Kidney (tissue), 14 donors: Measurements from ENCODE around the gene MAP2K4. TPM values are rescaled to one million over a fixed set of nuclear protein-coding genes. Genes with fewer than 3 reads are reported as not detected.

Source experiments
- DNase-seq, 5 donors: peaks; one replicate each; pipeline ENCODE4 v3.0.0-alpha.2; 2013 to 2020
- FAIRE-seq: peaks from 2 replicates; lab custom pipeline; 2012; peaks lifted over from hg19 to GRCh38; lab: Jason Lieb, UNC
- H3K27ac ChIP-seq, 2 donors: one replicate each; pipeline ENCODE4 v1.7.0; 2013; ENCODE audit warnings: low read depth in 2 of 2, low read length in 2 of 2, inconsistent platforms in 1 of 2
- H3K27me3 ChIP-seq: one replicate; pipeline ENCODE4 v1.7.1; 2013; ENCODE audit warnings: low read length, inconsistent platforms; ENCODE audit not compliant: control insufficient read depth, insufficient read depth
- H3K36me3 ChIP-seq, 3 donors: one replicate each; pipeline versions ENCODE4 v1.7.0 to v1.7.1; 2013; ENCODE audit warnings: low read length in 3 of 3, control low read depth in 1 of 3, inconsistent platforms in 1 of 3; ENCODE audit not compliant: insufficient read depth in 3 of 3, control insufficient read depth in 2 of 3
- H3K4me1 ChIP-seq, 3 donors: one replicate each; pipeline versions ENCODE4 v1.7.0 to v1.7.1; 2013; ENCODE audit warnings: low read length in 3 of 3, inconsistent platforms in 1 of 3, low read depth in 1 of 3; ENCODE audit not compliant: control insufficient read depth in 2 of 3, insufficient read depth in 2 of 3
- H3K4me3 ChIP-seq, 3 donors: one replicate each; pipeline versions ENCODE4 v1.7.0 to v1.8.1; 2013; ENCODE audit warnings: low read length in 3 of 3, control low read depth in 1 of 3, inconsistent platforms in 1 of 3
- H3K9ac ChIP-seq, 3 donors: one replicate each; pipeline versions ENCODE4 v1.7.0 to v1.7.1; 2013; ENCODE audit warnings: low read length in 3 of 3, control low read depth in 1 of 3, inconsistent platforms in 1 of 3
- H3K9me3 ChIP-seq, 3 donors: one replicate each; pipeline versions ENCODE4 v1.7.0 to v1.7.1; 2013; ENCODE audit warnings: low read length in 3 of 3, control low read depth in 1 of 3, inconsistent platforms in 1 of 3; ENCODE audit not compliant: control insufficient read depth in 2 of 3, insufficient read depth in 1 of 3
- intact Hi-C: fragments of 100-400 bp; cut with DNase I; formaldehyde crosslinking; loops from one replicate; pipeline ENCODE4 v1.11.1; 2022
- polyA plus RNA-seq: library from polyadenylated mRNA; stranded (reverse); fragments of 350-450 nt; fragmentation: Illumina TruSeq; extraction: RNeasy Lipid Tissue Mini Kit (QIAGEN cat#74804); gene quantifications from one replicate; pipeline ENCODE4 v1.2.3, GENCODE V29; 2014; ENCODE audit warnings: low read depth, low replicate concordance; ENCODE audit not compliant: insufficient read depth
- total RNA-seq: library from RNA; stranded (reverse); fragmentation: NEBNext Ultra II Directional; extraction: Animal tissue kit (Norgen Biotek cat#: 25700); gene quantifications from one replicate; pipeline ENCODE4 v1.2.1, GENCODE V29; 2021
- TF ChIP-seq, protein P1 (sequence below): IDR thresholded peaks from 3 replicates; pipeline ENCODE4 v1.5.1; 2012; ENCODE audit warnings: mild to moderate bottlenecking, moderate library complexity, borderline replicate concordance; ENCODE audit not compliant: insufficient read depth; ENCODE audit errors: extremely low read depth
- donor health status: control.
- donor health status: control.
- donor health status: control.
- donor health status: control.
- donor health status: control.
- donor health status: DM: yes; HTN: yes; CAD: no.
- donor health status: Normal renal cell carcinoma (clear cell type).

The MAP2K4 gene
- total and polyA plus RNA-seq, 2 donors from 2014 or later: 14.2 to 36.1 TPM

DNA sequence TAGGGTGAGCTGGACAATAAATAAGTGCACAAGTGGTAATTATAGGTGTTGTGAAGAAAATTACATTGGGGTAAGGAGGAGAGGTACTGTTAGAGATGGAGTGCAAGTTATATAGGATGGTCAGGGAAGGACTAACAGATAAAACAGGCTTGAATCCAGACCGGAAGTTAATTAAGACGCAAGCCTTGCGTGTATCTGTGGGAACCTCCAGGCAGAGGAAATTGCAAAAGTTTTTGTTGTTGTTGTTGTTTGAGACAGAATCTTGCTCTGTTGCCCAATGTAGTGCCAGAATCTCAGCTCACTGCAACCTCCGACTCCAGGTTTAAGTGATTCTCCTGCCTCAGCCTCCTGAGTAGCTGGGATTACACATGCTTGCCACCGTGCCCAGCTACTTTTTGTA, 21.0 kb upstream of the MAP2K4 start:
- Histone ChIP-seq H3K4me1 (peaks cover 0 to 2% (median 2%) of the 10 kb centered on the region in 3 donors), H3K36me3 (no peaks in the 10 kb centered on the region), H3K27me3 (no peaks in the 10 kb centered on the region), H3K9me3 (no peaks in the 10 kb centered on the region), H3K4me3 (no peak overlapping the region), H3K9ac (no peak overlapping the region), H3K27ac (no peak overlapping the region)
- TF ChIP-seq, protein P1, sequence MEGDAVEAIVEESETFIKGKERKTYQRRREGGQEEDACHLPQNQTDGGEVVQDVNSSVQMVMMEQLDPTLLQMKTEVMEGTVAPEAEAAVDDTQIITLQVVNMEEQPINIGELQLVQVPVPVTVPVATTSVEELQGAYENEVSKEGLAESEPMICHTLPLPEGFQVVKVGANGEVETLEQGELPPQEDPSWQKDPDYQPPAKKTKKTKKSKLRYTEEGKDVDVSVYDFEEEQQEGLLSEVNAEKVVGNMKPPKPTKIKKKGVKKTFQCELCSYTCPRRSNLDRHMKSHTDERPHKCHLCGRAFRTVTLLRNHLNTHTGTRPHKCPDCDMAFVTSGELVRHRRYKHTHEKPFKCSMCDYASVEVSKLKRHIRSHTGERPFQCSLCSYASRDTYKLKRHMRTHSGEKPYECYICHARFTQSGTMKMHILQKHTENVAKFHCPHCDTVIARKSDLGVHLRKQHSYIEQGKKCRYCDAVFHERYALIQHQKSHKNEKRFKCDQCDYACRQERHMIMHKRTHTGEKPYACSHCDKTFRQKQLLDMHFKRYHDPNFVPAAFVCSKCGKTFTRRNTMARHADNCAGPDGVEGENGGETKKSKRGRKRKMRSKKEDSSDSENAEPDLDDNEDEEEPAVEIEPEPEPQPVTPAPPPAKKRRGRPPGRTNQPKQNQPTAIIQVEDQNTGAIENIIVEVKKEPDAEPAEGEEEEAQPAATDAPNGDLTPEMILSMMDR: no peak
- intact Hi-C loops: no loop called here
- DNase-seq: no peak
- no peak for FAIRE-seq

DNA sequence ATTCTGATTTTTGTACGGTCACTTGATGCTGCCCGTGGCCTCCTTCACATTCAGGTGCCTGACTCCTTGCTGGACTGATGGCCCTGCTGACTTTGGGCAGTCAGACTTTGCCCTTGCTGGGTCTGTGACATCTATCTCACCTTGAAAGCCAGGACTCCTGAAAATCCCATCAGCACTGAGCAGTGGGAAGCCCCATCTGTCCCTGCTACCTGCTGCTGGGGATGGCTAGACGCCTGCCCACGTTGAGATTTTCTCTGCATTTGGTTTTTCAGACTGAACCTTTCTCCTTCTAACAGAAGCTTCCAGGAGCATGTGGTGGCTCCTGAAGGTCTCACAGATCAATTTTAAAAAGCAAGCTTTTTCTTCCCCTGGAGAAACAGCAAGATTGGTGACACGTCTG, 13.2 kb upstream of the MAP2K4 start:
- intact Hi-C loops: no loop called here
- no peak overlapping the region for H3K27ac ChIP-seq

DNA sequence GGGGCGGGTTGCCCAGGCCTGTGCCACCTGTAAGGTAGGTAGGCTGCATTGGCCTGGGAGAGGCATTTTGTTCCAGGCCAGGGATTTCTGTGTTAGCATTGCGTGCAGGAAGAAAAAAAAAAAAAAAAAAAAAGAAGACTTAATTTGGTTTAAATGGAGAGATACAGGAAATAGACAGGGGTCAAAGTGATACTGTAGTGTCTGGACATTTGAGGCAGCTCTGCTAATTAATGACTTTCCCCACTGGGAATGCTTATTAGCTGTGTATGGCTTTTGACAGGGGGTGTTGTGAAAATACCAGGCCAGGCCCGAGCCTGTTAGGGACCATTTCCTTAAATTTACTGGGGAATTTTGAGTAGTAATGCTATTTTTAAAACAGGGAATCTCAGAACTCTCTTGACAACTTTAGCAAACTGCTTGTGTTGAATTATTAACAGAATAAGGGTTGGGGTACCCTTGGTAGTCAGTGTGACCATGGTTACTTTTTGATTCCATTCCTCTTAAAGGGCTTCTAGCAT, 1.0 kb downstream of the MAP2K4 start:
- FAIRE-seq (no peak), DNase-seq (peak in 2 of 5 donors; percentile 32 to 37)
- H3K9me3 ChIP-seq: no peaks in the 10 kb centered on the region
- H3K4me3 ChIP-seq: peak overlapping the region; percentile 41 to 67 (median 42)
- peaks cover 0 to 17% (median 8%) of the 10 kb centered on the region in 3 donors for H3K4me1 ChIP-seq
- H3K9ac ChIP-seq: peak overlapping the region; percentile 21 to 59 (median 47)
- intact Hi-C loops: no loop called here
- H3K27ac ChIP-seq: no peak overlapping the region
- H3K36me3 ChIP-seq: no peaks in the 10 kb centered on the region
- TF ChIP-seq, protein P1: no peak
- H3K27me3 ChIP-seq: no peaks in the 10 kb centered on the region

More for the DNA sequence above, 13.2 kb upstream of the MAP2K4 start:
- TF ChIP-seq, protein P1: no peak
- no peaks in the 10 kb centered on the region for H3K4me1 ChIP-seq
- H3K36me3 ChIP-seq: no peaks in the 10 kb centered on the region
- H3K9ac ChIP-seq: no peak overlapping the region
- no peaks in the 10 kb centered on the region for H3K9me3 ChIP-seq
- no peaks in the 10 kb centered on the region for H3K27me3 ChIP-seq
- no peak overlapping the region for H3K4me3 ChIP-seq
- FAIRE-seq (no peak), DNase-seq (no peak)

DNA sequence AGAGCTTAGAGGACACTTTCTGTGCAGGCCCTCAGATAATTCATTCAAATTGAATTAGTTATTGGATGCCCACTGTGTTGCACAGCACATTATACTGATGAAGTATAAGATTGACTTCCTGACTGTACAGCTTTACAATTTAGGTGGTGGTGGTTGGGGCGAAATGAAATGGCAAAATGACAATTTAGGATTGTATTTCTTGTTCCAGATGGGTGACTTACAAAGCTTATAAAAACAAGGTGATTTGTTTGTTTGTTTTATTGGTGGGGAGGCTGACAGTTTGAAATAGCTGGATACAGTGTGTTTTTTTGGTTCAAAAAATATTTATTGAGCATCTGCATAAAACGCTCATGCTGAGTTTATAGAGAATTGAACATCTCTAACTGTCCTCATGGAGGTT, 1.6 kb downstream of the MAP2K4 start:
- Histone ChIP-seq H3K4me3 (peak overlapping the region in 2 of 3 donors; percentile 28 to 67), H3K27ac (no peak overlapping the region), H3K36me3 (no peaks in the 10 kb centered on the region), H3K9me3 (no peaks in the 10 kb centered on the region), H3K4me1 (peaks cover 0 to 17% (median 13%) of the 10 kb centered on the region in 3 donors), H3K27me3 (no peaks in the 10 kb centered on the region), H3K9ac (no peak overlapping the region)
- TF ChIP-seq, protein P1: no peak
- no peak for DNase-seq
- intact Hi-C loops: no loop called here
- no peak for FAIRE-seq
